Measurements from ENCODE around the gene PC.
"Not testable (repeated sequence)": the region's sequence is repeated elsewhere in the genome, so short reads cannot be mapped to it uniquely, and the experiment has no call there.

Gene PC

GRCh38 chr11:66958232-66958955 is at the start of gene PC:
PC (minus strand) TSS chr11:66958383; CDS start chr11:66872159, 86,224 bp downstream.
- FAIRE-seq (no peak), DNase-seq (ENCODE audit: low spot score) (peak; percentile 99)

- FAIRE-seq (no peak), DNase-seq (ENCODE audit: low spot score) (no peak)
Observed at GRCh38 chr11:67007126-67007525, 48.9 kb upstream of the PC start.

GRCh38 chr11:67006029-67006884 is 48.1 kb upstream of the PC start:
- DNase-seq (ENCODE audit: low spot score) (peak; percentile 44), FAIRE-seq (no peak)

- not testable (repeated sequence) for FAIRE-seq; DNase-seq (ENCODE audit: low spot score)
Observed at GRCh38 chr11:67005200-67005599, 47.0 kb upstream of the PC start.

- DNase-seq (ENCODE audit: low spot score) (no peak), FAIRE-seq (no peak)
Observed at GRCh38 chr11:67002921-67003411, 44.8 kb upstream of the PC start.

- DNase-seq (ENCODE audit: low spot score): no peak
- no peak for FAIRE-seq
Observed at GRCh38 chr11:67002297-67002913, 44.2 kb upstream of the PC start.

- no peak for DNase-seq (ENCODE audit: low spot score)
- FAIRE-seq: no peak
Observed at GRCh38 chr11:67001332-67001731, 43.1 kb upstream of the PC start.

- FAIRE-seq (no peak), DNase-seq (ENCODE audit: low spot score) (no peak)
Observed at GRCh38 chr11:66999555-66999954, 41.4 kb upstream of the PC start.

GRCh38 chr11:66996609-66997273 is 38.6 kb upstream of the PC start:
- FAIRE-seq (no peak), DNase-seq (ENCODE audit: low spot score) (no peak)

GRCh38 chr11:66992041-66992440 is 33.9 kb upstream of the PC start:
- DNase-seq (ENCODE audit: low spot score) (no peak), FAIRE-seq (no peak)

GRCh38 chr11:66989360-66989759 is 31.2 kb upstream of the PC start:
- not testable (repeated sequence) for DNase-seq (ENCODE audit: low spot score); FAIRE-seq

GRCh38 chr11:66988741-66989140 is 30.6 kb upstream of the PC start:
- FAIRE-seq; DNase-seq (ENCODE audit: low spot score): not testable (repeated sequence)

- DNase-seq (ENCODE audit: low spot score) (no peak), FAIRE-seq (no peak)
Observed at GRCh38 chr11:66987924-66988637, 29.9 kb upstream of the PC start.

GRCh38 chr11:66987158-66987620 is 29.0 kb upstream of the PC start:
- no peak for FAIRE-seq
- no peak for DNase-seq (ENCODE audit: low spot score)

GRCh38 chr11:66986178-66986545 is 28.0 kb upstream of the PC start:
- no peak for DNase-seq (ENCODE audit: low spot score)
- no peak for FAIRE-seq

GRCh38 chr11:66985508-66986177 is 27.5 kb upstream of the PC start:
- no peak for DNase-seq (ENCODE audit: low spot score)
- FAIRE-seq: no peak

GRCh38 chr11:66983275-66983924 is 25.2 kb upstream of the PC start:
- no peak for FAIRE-seq
- no peak for DNase-seq (ENCODE audit: low spot score)

GRCh38 chr11:66981976-66982578 is 23.9 kb upstream of the PC start:
- peak; percentile 80 for DNase-seq (ENCODE audit: low spot score)
- FAIRE-seq: no peak

- DNase-seq (ENCODE audit: low spot score): no peak
- no peak for FAIRE-seq
Observed at GRCh38 chr11:66979336-66979980, 21.3 kb upstream of the PC start.
